Natural killer cell (primary cell): Measurements from ENCODE around the gene ACSL5. TPM values are rescaled to one million over a fixed set of nuclear protein-coding genes. Genes with fewer than 3 reads are reported as not detected.
A peak's percentile ranks its signal among the peaks of the same experiment; 100 is the strongest.

ENCODE experiments used
- ATAC-seq, 3 donors: fragments of 150-1000 bp in 2 of 3; fragments of 200-7000 bp in 1 of 3; cut with Tn5 transposase; 1 replicate in 1 of 3; 2 replicates in 2 of 3; pipeline ENCODE4 v1.10.0; 2021; ENCODE audit warnings: mild to moderate bottlenecking in 2 of 3, moderate library complexity in 2 of 3
- DNase-seq, 2 donors: peaks; one replicate each; pipeline versions ENCODE4 v3.0.0 to v3.0.0-alpha.2; 2013 to 2021; ENCODE audit warnings: mixed read lengths in 1 of 2
- H3K27ac ChIP-seq: one replicate; pipeline ENCODE4 v1.5.1; 2013; ENCODE audit warnings: mild to moderate bottlenecking, low read length
- H3K27me3 ChIP-seq: one replicate; pipeline ENCODE4 v1.6.1; 2013; ENCODE audit warnings: low read length; ENCODE audit not compliant: control insufficient read depth, insufficient read depth
- H3K36me3 ChIP-seq: one replicate; pipeline ENCODE4 v1.6.1; 2013; ENCODE audit warnings: low read length; ENCODE audit not compliant: control insufficient read depth, insufficient read depth
- H3K4me1 ChIP-seq: one replicate; pipeline ENCODE4 v1.6.1; 2013; ENCODE audit warnings: low read length; ENCODE audit not compliant: control insufficient read depth, insufficient read depth
- H3K4me3 ChIP-seq: one replicate; pipeline ENCODE4 v1.5.1; 2013; ENCODE audit warnings: low read length
- H3K9me3 ChIP-seq: one replicate; pipeline ENCODE4 v1.6.1; 2013; ENCODE audit warnings: low read length; ENCODE audit not compliant: control insufficient read depth, insufficient read depth
- H3K27ac Mint-ChIP-seq, 2 donors: one replicate each; pipeline ENCODE4 v1.8.0; 2022; ENCODE audit warnings: mild to moderate bottlenecking in 2 of 2, mixed read lengths in 2 of 2, moderate library complexity in 1 of 2
- H3K27me3 Mint-ChIP-seq, 2 donors: one replicate each; pipeline ENCODE4 v1.8.0; 2022; ENCODE audit warnings: low read depth in 2 of 2, mixed read lengths in 2 of 2
- H3K36me3 Mint-ChIP-seq: one replicate; pipeline ENCODE4 v1.8.0; 2022; ENCODE audit warnings: mixed read lengths
- H3K4me1 Mint-ChIP-seq, 2 donors: one replicate each; pipeline ENCODE4 v1.8.0; 2022; ENCODE audit warnings: mixed read lengths in 2 of 2
- H3K4me3 Mint-ChIP-seq: one replicate; pipeline ENCODE4 v1.8.0; 2022; ENCODE audit warnings: mild to moderate bottlenecking, moderate library complexity, mixed read lengths
- H3K9me3 Mint-ChIP-seq, 2 donors: one replicate each; pipeline ENCODE4 v1.8.0; 2022; ENCODE audit warnings: mixed read lengths in 2 of 2
- WGBS: methylation state at CpG from one replicate; pipeline ENCODE4 v1.1.7; 2013; ENCODE audit warnings: missing lambda C conversion rate; ENCODE audit not compliant: insufficient coverage; 5-methylcytosine and 5-hydroxymethylcytosine counted together
- intact Hi-C: fragments of 100-400 bp; cut with micrococcal nuclease; formaldehyde crosslinking; loops from one replicate; pipeline ENCODE4 v1.14.2; 2022
- total RNA-seq, 4 donors: library from RNA; stranded (reverse); fragments of 120-200 nt in 1 of 4; gene quantifications; one replicate each; pipeline versions ENCODE4 v1.2.3 to v1.2.4, GENCODE V29; 2013 to 2022
- TF ChIP-seq, protein P1 (sequence below): fragments of 200-600 bp; IDR thresholded peaks from one replicate; pipeline ENCODE4 v1.8.0; 2022; ENCODE audit warnings: antibody characterized with exemption

The ACSL5 gene
- total RNA-seq, 3 donors from 2014 or later (not counting 1 experiment from before 2014, with no cell fraction given): 41.7 to 71.2 (median 53.7) TPM

GRCh38 chr10:112333452-112333851 is 40.5 kb upstream of the ACSL5 start:
- Histone ChIP-seq H3K27ac (no peak overlapping the region), H3K27me3 (no peaks in the 10 kb centered on the region), H3K4me1 (no peaks in the 10 kb centered on the region), H3K4me3 (no peak overlapping the region), H3K9me3 (no peaks in the 10 kb centered on the region), H3K36me3 (no peaks in the 10 kb centered on the region)
- no peak overlapping the region for H3K27ac Mint-ChIP-seq
- TF ChIP-seq, protein P1, sequence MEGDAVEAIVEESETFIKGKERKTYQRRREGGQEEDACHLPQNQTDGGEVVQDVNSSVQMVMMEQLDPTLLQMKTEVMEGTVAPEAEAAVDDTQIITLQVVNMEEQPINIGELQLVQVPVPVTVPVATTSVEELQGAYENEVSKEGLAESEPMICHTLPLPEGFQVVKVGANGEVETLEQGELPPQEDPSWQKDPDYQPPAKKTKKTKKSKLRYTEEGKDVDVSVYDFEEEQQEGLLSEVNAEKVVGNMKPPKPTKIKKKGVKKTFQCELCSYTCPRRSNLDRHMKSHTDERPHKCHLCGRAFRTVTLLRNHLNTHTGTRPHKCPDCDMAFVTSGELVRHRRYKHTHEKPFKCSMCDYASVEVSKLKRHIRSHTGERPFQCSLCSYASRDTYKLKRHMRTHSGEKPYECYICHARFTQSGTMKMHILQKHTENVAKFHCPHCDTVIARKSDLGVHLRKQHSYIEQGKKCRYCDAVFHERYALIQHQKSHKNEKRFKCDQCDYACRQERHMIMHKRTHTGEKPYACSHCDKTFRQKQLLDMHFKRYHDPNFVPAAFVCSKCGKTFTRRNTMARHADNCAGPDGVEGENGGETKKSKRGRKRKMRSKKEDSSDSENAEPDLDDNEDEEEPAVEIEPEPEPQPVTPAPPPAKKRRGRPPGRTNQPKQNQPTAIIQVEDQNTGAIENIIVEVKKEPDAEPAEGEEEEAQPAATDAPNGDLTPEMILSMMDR: no peak
- H3K36me3 Mint-ChIP-seq: no peaks in the 10 kb centered on the region
- ATAC-seq (no peak), DNase-seq (no peak)
- intact Hi-C loops: no loop called here
- peaks cover 26 to 35% of the 10 kb centered on the region in 2 donors for H3K27me3 Mint-ChIP-seq
- H3K4me3 Mint-ChIP-seq: no peak overlapping the region
- no peaks in the 10 kb centered on the region for H3K9me3 Mint-ChIP-seq
- no peaks in the 10 kb centered on the region for H3K4me1 Mint-ChIP-seq
- 89% methylated on average over 4 of the region's 4 CpGs for WGBS

DNA sequence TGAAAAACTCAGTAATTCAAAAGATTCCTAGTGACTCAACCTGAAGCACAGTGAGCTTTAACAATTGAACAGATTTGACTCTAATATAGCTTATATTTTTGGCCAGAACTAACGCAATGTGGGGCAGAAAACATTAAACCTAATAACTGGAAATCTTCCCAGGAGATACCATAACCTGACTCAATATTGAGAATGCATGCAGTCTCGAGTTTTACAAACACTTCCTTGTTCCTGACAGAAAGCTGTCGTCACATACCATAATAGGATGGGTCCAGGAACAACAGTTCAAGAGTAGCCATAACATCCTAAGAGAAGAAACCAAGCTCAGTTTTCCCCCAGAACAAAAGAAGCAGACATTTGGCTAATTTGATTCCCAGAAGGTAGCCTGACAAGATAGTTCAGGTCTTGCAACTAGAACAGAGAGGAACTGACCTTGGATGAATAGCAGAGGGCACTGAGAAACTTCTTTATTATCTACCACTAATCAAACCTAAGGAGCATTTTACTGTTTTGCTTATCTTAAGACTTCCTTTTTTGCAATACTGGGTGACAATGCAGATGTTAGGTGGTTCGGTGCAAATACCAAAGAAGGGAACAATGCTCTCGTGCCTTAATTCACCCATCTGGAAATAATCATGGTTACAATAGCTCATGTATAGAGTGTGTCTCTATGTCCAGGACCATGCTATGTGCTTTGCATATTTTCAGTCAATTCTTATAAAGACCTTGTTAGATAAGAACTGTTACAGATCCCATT is 38.6 kb upstream of the ACSL5 start:
- WGBS: 53% methylated on average over 4 of the region's 5 CpGs
- Mint-ChIP-seq H3K27me3 (peaks cover 22 to 35% of the 10 kb centered on the region in 2 donors), H3K27ac (no peak overlapping the region), H3K4me3 (no peak overlapping the region), H3K4me1 (no peaks in the 10 kb centered on the region), H3K36me3 (no peaks in the 10 kb centered on the region), H3K9me3 (no peaks in the 10 kb centered on the region)
- Histone ChIP-seq H3K4me3 (no peak overlapping the region), H3K4me1 (no peaks in the 10 kb centered on the region), H3K9me3 (no peaks in the 10 kb centered on the region), H3K27ac (no peak overlapping the region), H3K27me3 (no peaks in the 10 kb centered on the region), H3K36me3 (no peaks in the 10 kb centered on the region)
- DNase-seq: no peak
- peak in 1 of 3 donors; percentile 76 for ATAC-seq
- intact Hi-C loops: no loop called here
- TF ChIP-seq, protein P1: no peak

DNA sequence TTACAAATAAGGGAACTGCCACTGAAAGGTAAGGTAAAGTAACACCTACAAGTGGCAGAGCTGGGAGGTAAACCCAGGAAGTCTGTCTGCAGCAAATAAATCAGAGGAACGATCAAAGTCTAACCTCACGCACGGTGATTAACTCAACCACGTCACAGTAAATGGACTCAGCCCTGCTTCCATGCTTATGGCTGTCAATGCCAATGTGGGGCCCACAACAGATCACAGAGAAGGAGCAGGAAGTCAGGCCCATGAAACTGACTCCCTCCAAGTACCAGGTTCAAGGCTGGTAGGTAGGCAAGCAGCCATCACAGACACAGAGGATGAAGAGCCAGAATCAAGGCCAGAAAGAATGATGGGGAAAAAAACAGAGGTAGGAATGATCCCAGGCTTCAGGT is 38.0 kb upstream of the ACSL5 start:
- Histone ChIP-seq H3K4me1 (no peaks in the 10 kb centered on the region), H3K9me3 (no peaks in the 10 kb centered on the region), H3K36me3 (no peaks in the 10 kb centered on the region), H3K27me3 (no peaks in the 10 kb centered on the region), H3K27ac (no peak overlapping the region), H3K4me3 (no peak overlapping the region)
- Mint-ChIP-seq H3K27me3 (peaks cover 20 to 35% of the 10 kb centered on the region in 2 donors), H3K27ac (no peak overlapping the region), H3K9me3 (no peaks in the 10 kb centered on the region), H3K36me3 (no peaks in the 10 kb centered on the region), H3K4me3 (no peak overlapping the region), H3K4me1 (no peaks in the 10 kb centered on the region)
- 46% methylated on average over 4 of the region's 4 CpGs for WGBS
- TF ChIP-seq, protein P1: no peak
- intact Hi-C loops: no loop called here
- ATAC-seq: peak in 1 of 3 donors; percentile 38
- DNase-seq: no peak
